ENCODE measurements around the gene LEAP2. TPM values are rescaled to one million over a fixed set of nuclear protein-coding genes. Genes with fewer than 3 reads are reported as not detected.
"Not testable (repeated sequence)": the region's sequence is repeated elsewhere in the genome, so short reads cannot be mapped to it uniquely, and the experiment has no call there.

Gene LEAP2
- total and polyA plus RNA-seq, 11 donors = 0.16 to 2.0 (median 0.91) TPM

- Histone ChIP-seq H3K4me3 (no peak overlapping the region), H3K9me3 (no peaks in the 10 kb centered on the region), H3K36me3 (no peaks in the 10 kb centered on the region), H3K27me3 (no peaks in the 10 kb centered on the region), H3K4me1 (peaks cover 0 to 13% (median 0%) of the 10 kb centered on the region in 12 donors), H3K27ac (no peak overlapping the region)
- 65 to 79% (median 78%) methylated on average over 2 of the region's 2 CpGs for whole genome bisulfite sequencing, 4 donors
- intact Hi-C loops (cut with DNase I) = no loop called here
- ATAC-seq = no peak
- TF ChIP-seq POLR2A (IDR thresholded peaks at IDR 0.05) = no peak
- TF ChIP-seq, protein P1, sequence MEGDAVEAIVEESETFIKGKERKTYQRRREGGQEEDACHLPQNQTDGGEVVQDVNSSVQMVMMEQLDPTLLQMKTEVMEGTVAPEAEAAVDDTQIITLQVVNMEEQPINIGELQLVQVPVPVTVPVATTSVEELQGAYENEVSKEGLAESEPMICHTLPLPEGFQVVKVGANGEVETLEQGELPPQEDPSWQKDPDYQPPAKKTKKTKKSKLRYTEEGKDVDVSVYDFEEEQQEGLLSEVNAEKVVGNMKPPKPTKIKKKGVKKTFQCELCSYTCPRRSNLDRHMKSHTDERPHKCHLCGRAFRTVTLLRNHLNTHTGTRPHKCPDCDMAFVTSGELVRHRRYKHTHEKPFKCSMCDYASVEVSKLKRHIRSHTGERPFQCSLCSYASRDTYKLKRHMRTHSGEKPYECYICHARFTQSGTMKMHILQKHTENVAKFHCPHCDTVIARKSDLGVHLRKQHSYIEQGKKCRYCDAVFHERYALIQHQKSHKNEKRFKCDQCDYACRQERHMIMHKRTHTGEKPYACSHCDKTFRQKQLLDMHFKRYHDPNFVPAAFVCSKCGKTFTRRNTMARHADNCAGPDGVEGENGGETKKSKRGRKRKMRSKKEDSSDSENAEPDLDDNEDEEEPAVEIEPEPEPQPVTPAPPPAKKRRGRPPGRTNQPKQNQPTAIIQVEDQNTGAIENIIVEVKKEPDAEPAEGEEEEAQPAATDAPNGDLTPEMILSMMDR (IDR thresholded peaks at IDR 0.05) = no peak
- no peak for DNase-seq
Observed at GRCh38 chr5:132850066-132850465, 23.4 kb upstream of the LEAP2 start.

DNA sequence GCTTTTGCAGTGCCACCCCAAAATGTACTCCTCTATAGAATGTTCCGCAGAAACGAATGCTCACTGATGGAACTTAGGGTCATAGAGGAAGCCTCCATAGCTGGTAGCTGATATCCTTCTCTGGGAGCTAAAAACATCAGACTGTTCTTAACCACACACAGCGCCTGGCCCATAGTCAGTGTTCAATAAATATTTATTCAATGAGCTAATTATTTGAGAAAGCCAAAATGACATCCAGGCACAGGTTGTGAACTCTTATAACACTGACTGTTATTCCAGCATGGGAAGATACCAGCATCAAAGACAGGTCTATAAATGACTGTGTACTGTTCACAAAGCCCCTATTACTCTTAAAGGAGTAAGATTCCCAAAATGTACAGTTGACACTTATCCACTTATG is 20.1 kb upstream of the LEAP2 start:
- intact Hi-C loops (cut with DNase I) = no loop called here
- Histone ChIP-seq H3K4me1 (peaks cover 0 to 13% (median 0%) of the 10 kb centered on the region in 12 donors), H3K36me3 (no peaks in the 10 kb centered on the region), H3K9me3 (no peaks in the 10 kb centered on the region), H3K4me3 (no peak overlapping the region), H3K27me3 (no peaks in the 10 kb centered on the region), H3K27ac (no peak overlapping the region)
- no peak for TF ChIP-seq POLR2A (IDR thresholded peaks at IDR 0.05)
- TF ChIP-seq, protein P1 (IDR thresholded peaks at IDR 0.05) = no peak
- WGBS, 4 donors = 96 to 97% (median 96%) methylated on average over 3 of the region's 3 CpGs
- no peak for ATAC-seq
- DNase-seq = no peak

- H3K9me3 ChIP-seq = no peaks in the 10 kb centered on the region
- WGBS, 4 donors = 23 to 46% (median 35%) methylated on average over 1 of the region's 1 CpG
- intact Hi-C loops (cut with DNase I) = no loop called here
Observed at GRCh38 chr5:132853790-132854189, 19.7 kb upstream of the LEAP2 start.

DNA sequence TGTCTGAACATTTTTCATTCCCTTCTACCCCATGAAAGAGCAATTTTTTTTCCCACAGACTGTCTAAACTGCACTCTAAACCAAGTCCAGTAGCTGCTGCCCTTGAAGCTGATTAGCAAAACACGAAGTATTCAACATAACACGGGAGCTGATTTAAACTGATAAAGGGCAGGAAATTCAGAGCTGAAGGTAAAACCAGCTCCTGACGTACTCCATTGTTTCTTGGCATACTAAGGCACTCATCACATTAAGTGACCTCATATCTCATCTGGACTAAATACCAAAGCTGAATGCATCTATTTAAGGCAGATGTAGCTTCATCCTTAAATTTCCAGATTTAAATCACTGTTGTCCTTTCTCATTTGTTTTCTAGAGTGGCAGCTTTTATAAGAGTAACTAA is 19.2 kb upstream of the LEAP2 start:
- H3K9me3 ChIP-seq = no peaks in the 10 kb centered on the region
- H3K4me3 ChIP-seq = no peak overlapping the region
- WGBS, 4 donors = 3 to 12% (median 11%) methylated on average over 3 of the region's 3 CpGs
- H3K4me1 ChIP-seq = peaks cover 0 to 13% (median 0%) of the 10 kb centered on the region in 12 donors
- TF ChIP-seq POLR2A (IDR thresholded peaks at IDR 0.05) = no peak
- TF ChIP-seq, protein P1 (IDR thresholded peaks at IDR 0.05) = no peak
- DNase-seq (no peak), ATAC-seq (peak in 2 of 4 donors; percentile 31 to 55)
- intact Hi-C loops (cut with DNase I) = no loop called here
- H3K36me3 ChIP-seq = no peaks in the 10 kb centered on the region
- no peaks in the 10 kb centered on the region for H3K27me3 ChIP-seq
- H3K27ac ChIP-seq = no peak overlapping the region

More at GRCh38 chr5:132853790-132854189, 19.7 kb upstream of the LEAP2 start:
- no peak for DNase-seq
- H3K27ac ChIP-seq = no peak overlapping the region
- H3K4me1 ChIP-seq = peaks cover 0 to 13% (median 0%) of the 10 kb centered on the region in 12 donors
- H3K36me3 ChIP-seq = no peaks in the 10 kb centered on the region
- ATAC-seq = no peak
- TF ChIP-seq, protein P1 (IDR thresholded peaks at IDR 0.05) = no peak
- TF ChIP-seq POLR2A (IDR thresholded peaks at IDR 0.05) = no peak
- no peaks in the 10 kb centered on the region for H3K27me3 ChIP-seq
- no peak overlapping the region for H3K4me3 ChIP-seq

DNA sequence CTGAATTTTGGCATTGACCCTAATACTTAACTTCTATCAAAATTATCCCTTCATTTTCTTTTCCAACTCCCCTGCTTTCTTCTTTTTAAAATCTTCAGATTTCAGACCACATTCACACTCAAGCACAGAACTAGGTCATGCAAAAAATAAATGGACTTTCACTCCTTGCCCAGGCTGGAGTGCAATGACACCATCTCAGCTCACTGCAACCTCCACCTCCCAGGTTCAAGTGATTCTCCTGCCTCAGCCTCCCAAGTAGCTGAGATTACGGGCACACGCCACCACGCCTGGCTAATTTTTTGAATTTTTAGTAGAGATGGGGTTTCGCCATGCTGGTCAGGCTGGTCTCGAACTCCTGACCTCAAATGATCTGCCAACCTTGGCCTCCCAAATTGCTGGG is 18.5 kb upstream of the LEAP2 start:
- H3K27ac ChIP-seq; H3K4me3 ChIP-seq; H3K36me3 ChIP-seq; ATAC-seq; H3K27me3 ChIP-seq; H3K9me3 ChIP-seq; intact Hi-C loops (cut with DNase I); DNase-seq: not testable (repeated sequence)
- peaks cover 0 to 13% (median 0%) of the 10 kb centered on the region in 12 donors for H3K4me1 ChIP-seq
- whole genome bisulfite sequencing, 4 donors = 94 to 98% (median 96%) methylated on average over 5 of the region's 5 CpGs

Data from heart left ventricle (tissue), 16 donors.